ENCODE data around the gene BHMT. TPM values are rescaled to one million over a fixed set of nuclear protein-coding genes. Genes with fewer than 3 reads are reported as not detected.

The BHMT gene
- total and polyA plus RNA-seq, 10 of the 15 experiments (the other 5 are each of a cell fraction or from before 2014, with no cell fraction given) = 0.44 TPM; not detected in 9

GRCh38 chr5:79171635-79172245, 60.1 kb downstream of the BHMT start:
- ChIA-PET SMC1A (ENCODE audit: uncharacterized antibody, unreplicated experiment) (no interaction called here), RAD21 (ENCODE audit: unreplicated experiment) (no interaction called here), POLR2A (no interaction called here), CTCF (interaction anchor here (1.0 kb wide), 1 partner anchor 38 kb away, joined by 4 read pairs; no protein-coding TSS in a partner anchor)
- Histone ChIP-seq H3K9me3 (replicated peaks; ENCODE audit: control insufficient read depth, insufficient read depth, low read length) (no peaks in the 10 kb centered on the region), H4K20me1 (ENCODE audit: control insufficient read depth, insufficient read depth) (no peaks in the 10 kb centered on the region), H3K36me3 (ENCODE audit: control insufficient read depth in 2 of 2, insufficient read depth in 2 of 2, low read length in 1 of 2) (no peaks in the 10 kb centered on the region), H3K9ac (ENCODE audit: control insufficient read depth, insufficient read depth, low read length) (no peak overlapping the region), H3K79me2 (ENCODE audit: control insufficient read depth, insufficient read depth, low read length) (no peaks in the 10 kb centered on the region), H2AFZ (ENCODE audit: control insufficient read depth, low read depth, low read length) (no peak overlapping the region), H3K4me3 (no peak overlapping the region), H3K27me3 (replicated peaks in 1 of 2; ENCODE audit: control insufficient read depth in 2 of 2, insufficient read depth in 2 of 2, low read length in 1 of 2) (no peaks in the 10 kb centered on the region), H3K4me1 (ENCODE audit: control insufficient read depth, insufficient read depth, low read length) (no peaks in the 10 kb centered on the region), H3K27ac (ENCODE audit: control insufficient read depth, insufficient read depth) (no peak overlapping the region), H3K4me2 (ENCODE audit: control insufficient read depth, insufficient read depth) (no peak overlapping the region)
- ATAC-seq (no peak), DNase-seq (ENCODE audit: low read depth, low spot score) (no peak), FAIRE-seq (no peak)
- TF ChIP-seq ETV6 (conservative IDR thresholded peaks at IDR 0.05 in 1 of 2, IDR thresholded peaks at IDR 0.05 in 1 of 2; ENCODE audit: borderline replicate concordance in 1 of 2, low read depth in 1 of 2) (no peak), NR2C2 (IDR thresholded peaks at IDR 0.05; ENCODE audit: borderline replicate concordance, control insufficient read depth, insufficient read length, low read depth) (no peak), KDM1A (IDR thresholded peaks at IDR 0.05; ENCODE audit: borderline replicate concordance) (no peak), CBX3 (IDR thresholded peaks at IDR 0.05; ENCODE audit: borderline replicate concordance, low read depth) (no peak), BHLHE40 (IDR thresholded peaks at IDR 0.05; ENCODE audit: borderline replicate concordance in 1 of 2, low read depth in 2 of 2, low read length in 1 of 2) (no peak), BCL3 (IDR thresholded peaks at IDR 0.05; ENCODE audit: borderline replicate concordance, insufficient read depth, low read depth, low read length, poor library complexity, severe bottlenecking) (no peak), SIX5 (IDR thresholded peaks at IDR 0.05; ENCODE audit: low read depth, low read length, severe bottlenecking) (no peak), EGR1 (IDR thresholded peaks at IDR 0.05; ENCODE audit: borderline replicate concordance in 1 of 2, low read depth in 2 of 2, low read length in 2 of 2) (no peak), MTA3 (IDR thresholded peaks at IDR 0.05; ENCODE audit: borderline replicate concordance, low read length) (no peak), ZNF207 (IDR thresholded peaks at IDR 0.05; ENCODE audit: borderline replicate concordance) (no peak), POLR2AphosphoS5 (IDR thresholded peaks at IDR 0.05; ENCODE audit: low read length) (no peak), SIN3A (IDR thresholded peaks at IDR 0.05; ENCODE audit: low read depth, low read length) (no peak), ZBTB33 (IDR thresholded peaks at IDR 0.05) (no peak), YBX1 (IDR thresholded peaks at IDR 0.05) (no peak), GABPA (IDR thresholded peaks at IDR 0.05; ENCODE audit: low read depth) (no peak), PRDM15 (CRISPR knock-in tag; IDR thresholded peaks at IDR 0.05) (no peak), RBBP5 (conservative IDR thresholded peaks at IDR 0.05) (no peak), MEF2B (IDR thresholded peaks at IDR 0.05; ENCODE audit: partially characterized antibody, poor library complexity, severe bottlenecking) (no peak)
- 98% methylated on average over 6 of the region's 6 CpGs for WGBS (ENCODE audit: insufficient coverage, insufficient replicate concordance, low lambda C conversion rate, missing lambda C conversion rate)
- intact Hi-C loops (cut with micrococcal nuclease; ENCODE audit: unreplicated experiment) = no loop called here
- no TSS peak for BruUV-seq (replicated peaks)
- in situ Hi-C loops (cut with MboI) = no loop called here

All from GM12878 (cell line).